Measurements from ENCODE around the gene ADNP.

The ADNP gene

DNA sequence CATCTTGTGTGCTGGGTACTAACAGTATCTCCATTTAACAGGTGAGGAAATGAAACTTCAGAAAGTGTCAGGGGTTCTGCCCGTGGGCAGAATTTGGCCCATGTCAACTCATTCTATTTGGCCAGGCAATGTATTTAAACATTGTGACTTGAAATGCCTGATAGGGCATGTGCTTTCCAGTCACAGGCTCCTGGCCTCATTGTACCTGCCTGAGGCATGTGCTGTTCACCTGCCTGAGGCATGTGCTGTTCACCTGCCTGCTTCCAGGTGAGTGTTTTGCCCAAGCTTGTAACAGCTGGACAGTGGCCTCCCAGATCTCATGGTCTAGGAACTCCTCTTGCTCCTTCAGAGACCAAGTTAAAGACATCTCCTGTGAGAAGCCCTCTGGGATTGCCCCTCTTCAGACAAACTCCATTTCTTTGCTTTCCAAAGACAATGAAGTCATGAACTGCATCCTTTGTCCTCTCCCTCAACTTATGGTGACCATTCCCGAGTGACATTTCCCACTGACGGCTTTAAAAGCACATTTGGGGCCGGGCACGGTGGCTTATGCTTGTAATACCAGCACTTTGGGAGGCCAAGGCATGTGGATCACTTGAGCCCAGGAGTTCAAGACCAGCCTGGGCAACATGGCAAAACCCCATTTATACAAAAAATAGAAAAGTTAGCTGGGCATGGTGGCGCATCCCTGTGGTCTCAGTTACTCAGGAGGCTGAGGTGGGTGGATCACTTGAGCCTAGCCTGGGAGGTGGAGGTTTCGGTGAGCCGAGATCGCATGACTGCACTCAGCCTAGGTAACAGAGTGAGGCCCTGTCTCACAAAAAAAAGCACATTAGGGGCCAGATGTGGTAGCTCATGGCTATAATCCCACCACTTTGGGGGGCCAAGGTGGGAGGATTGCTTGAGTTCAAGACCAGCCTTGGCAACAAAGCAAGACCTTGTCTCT is 87.6 kb downstream of the ADNP start:
- Histone ChIP-seq H3K4me3 (ENCODE audit: low read depth, low read length) (no peak overlapping the region), H3K9me3 (ENCODE audit: control insufficient read depth, insufficient read depth, low read depth, low read length) (no peaks in the 10 kb centered on the region), H3K27me3 (ENCODE audit: control insufficient read depth, insufficient read depth, low read length) (no peaks in the 10 kb centered on the region), H3K27ac (ENCODE audit: low read depth, low read length) (no peak overlapping the region), H3K4me1 (ENCODE audit: control insufficient read depth, insufficient read depth, low read length) (peaks cover 6% of the 10 kb centered on the region; the same call in 1 of the 2 replicates), H3K9ac (ENCODE audit: low read length) (no peak overlapping the region), H3K36me3 (ENCODE audit: control insufficient read depth, insufficient read depth, low read length) (peaks cover 7% of the 10 kb centered on the region; the same call in 1 of the 2 replicates)

DNA sequence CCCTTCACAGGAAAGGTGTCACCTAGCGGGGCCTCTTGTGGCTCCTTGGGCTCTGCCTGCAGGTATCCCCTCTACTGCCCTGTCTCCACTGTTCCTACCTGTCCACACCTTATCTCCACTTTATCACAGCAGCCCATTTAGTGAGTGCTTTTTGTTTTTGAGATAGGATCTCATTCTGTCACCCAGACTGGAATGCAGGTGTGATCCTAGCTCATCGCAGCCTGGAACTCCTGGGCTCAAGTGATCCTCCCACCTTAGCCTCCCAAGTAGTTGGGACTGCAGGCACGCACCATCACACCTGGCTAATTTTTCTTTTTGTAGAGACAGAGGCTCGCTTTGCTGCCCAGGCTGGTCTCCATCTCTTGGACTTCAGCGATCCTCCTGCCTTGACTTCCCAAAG is 88.4 kb downstream of the ADNP start:
- Histone ChIP-seq H3K27ac (ENCODE audit: low read depth, low read length) (no peak overlapping the region), H3K36me3 (ENCODE audit: control insufficient read depth, insufficient read depth, low read length) (peaks cover 7% of the 10 kb centered on the region; the same call in 1 of the 2 replicates), H3K27me3 (ENCODE audit: control insufficient read depth, insufficient read depth, low read length) (no peaks in the 10 kb centered on the region), H3K9me3 (ENCODE audit: control insufficient read depth, insufficient read depth, low read depth, low read length) (no peaks in the 10 kb centered on the region), H3K9ac (ENCODE audit: low read length) (no peak overlapping the region), H3K4me1 (ENCODE audit: control insufficient read depth, insufficient read depth, low read length) (no peaks in the 10 kb centered on the region; the same call in 1 of the 2 replicates), H3K4me3 (ENCODE audit: low read depth, low read length) (no peak overlapping the region)

All from HUES6 (cell line).